Memory B cell (primary cell): Measurements from ENCODE around the gene TRIM62.

ENCODE experiments used
- ATAC-seq: fragments of 150-1000 bp; cut with Tn5 transposase; 2 replicates; pipeline ENCODE4 v1.10.0; 2021; ENCODE audit warnings: low read depth, mild to moderate bottlenecking, moderate library complexity
- DNase-seq, 2 donors: peaks; one replicate each; pipeline ENCODE4 v3.0.0; 2022; ENCODE audit warnings: low spot score in 2 of 2
- H3K27ac Mint-ChIP-seq: one replicate; pipeline ENCODE4 v1.8.0; 2022; ENCODE audit warnings: mild to moderate bottlenecking, moderate library complexity, mixed read lengths
- H3K27me3 Mint-ChIP-seq: one replicate; pipeline ENCODE4 v1.8.0; 2022; ENCODE audit warnings: mixed read lengths
- H3K36me3 Mint-ChIP-seq: one replicate; pipeline ENCODE4 v1.8.0; 2022; ENCODE audit warnings: mild to moderate bottlenecking, mixed read lengths
- H3K4me1 Mint-ChIP-seq: one replicate; pipeline ENCODE4 v1.8.0; 2022; ENCODE audit warnings: mixed read lengths
- H3K4me3 Mint-ChIP-seq: one replicate; pipeline ENCODE4 v1.8.0; 2022; ENCODE audit warnings: mild to moderate bottlenecking, moderate library complexity, mixed read lengths
- H3K9me3 Mint-ChIP-seq: one replicate; pipeline ENCODE4 v1.8.0; 2022; ENCODE audit warnings: mixed read lengths

TRIM62 gene

DNA sequence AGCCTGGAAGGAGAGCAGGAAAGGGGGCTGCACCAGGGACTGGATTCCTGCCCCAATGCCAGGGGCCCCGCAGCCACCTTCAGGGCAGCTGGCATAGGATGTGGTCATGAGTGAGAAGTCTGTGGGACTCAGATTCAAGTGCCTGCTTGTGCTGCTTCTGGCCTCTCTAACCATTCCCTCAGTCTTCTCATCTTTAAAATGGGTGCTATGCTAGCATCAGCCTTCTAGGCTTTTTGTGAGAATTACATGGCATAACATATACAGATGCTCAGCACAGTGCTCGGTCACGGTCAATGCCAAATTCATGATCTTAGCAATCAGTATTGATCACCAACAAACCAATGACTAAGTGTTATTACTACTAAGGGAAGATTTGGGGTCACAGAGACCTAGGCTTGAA, 23.5 kb downstream of the TRIM62 start:
- Mint-ChIP-seq H3K4me1 (peaks cover 2% of the 10 kb centered on the region), H3K27me3 (no peaks in the 10 kb centered on the region), H3K9me3 (no peaks in the 10 kb centered on the region), H3K27ac (no peak overlapping the region), H3K36me3 (peaks cover 26% of the 10 kb centered on the region), H3K4me3 (no peak overlapping the region)
- DNase-seq: no peak
- ATAC-seq: no peak

DNA sequence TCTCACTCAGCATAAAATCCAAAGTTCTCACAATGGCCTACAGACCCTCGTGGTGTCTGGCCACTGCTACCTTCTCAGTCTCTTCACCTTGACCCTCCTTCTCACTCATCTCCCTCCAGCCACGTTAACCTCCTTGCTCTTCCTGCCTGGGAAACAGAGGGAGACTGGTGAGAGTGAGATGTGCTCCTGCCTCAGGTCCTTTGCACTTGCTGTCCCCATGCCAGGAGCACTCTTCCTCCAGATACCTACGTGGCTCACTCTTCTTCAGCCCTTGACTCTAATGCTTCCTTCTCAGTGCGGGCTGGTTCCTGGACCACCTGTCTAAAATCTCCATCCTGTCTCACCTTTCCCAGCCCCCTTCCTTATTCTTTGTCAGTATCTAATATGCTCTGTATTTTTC, 24.7 kb downstream of the TRIM62 start:
- Mint-ChIP-seq H3K27me3 (no peaks in the 10 kb centered on the region), H3K27ac (peak overlapping the region; percentile 8), H3K4me3 (no peak overlapping the region), H3K4me1 (peaks cover 5% of the 10 kb centered on the region), H3K9me3 (no peaks in the 10 kb centered on the region), H3K36me3 (peaks cover 24% of the 10 kb centered on the region)
- ATAC-seq (no peak), DNase-seq (no peak)

GRCh38 chr1:33155877-33156538, 25.8 kb downstream of the TRIM62 start:
- DNase-seq (no peak), ATAC-seq (no peak)
- H3K4me1 Mint-ChIP-seq: peaks cover 5% of the 10 kb centered on the region
- H3K27ac Mint-ChIP-seq: no peak overlapping the region
- H3K36me3 Mint-ChIP-seq: peaks cover 24% of the 10 kb centered on the region
- no peaks in the 10 kb centered on the region for H3K27me3 Mint-ChIP-seq
- no peaks in the 10 kb centered on the region for H3K9me3 Mint-ChIP-seq
- no peak overlapping the region for H3K4me3 Mint-ChIP-seq

DNA sequence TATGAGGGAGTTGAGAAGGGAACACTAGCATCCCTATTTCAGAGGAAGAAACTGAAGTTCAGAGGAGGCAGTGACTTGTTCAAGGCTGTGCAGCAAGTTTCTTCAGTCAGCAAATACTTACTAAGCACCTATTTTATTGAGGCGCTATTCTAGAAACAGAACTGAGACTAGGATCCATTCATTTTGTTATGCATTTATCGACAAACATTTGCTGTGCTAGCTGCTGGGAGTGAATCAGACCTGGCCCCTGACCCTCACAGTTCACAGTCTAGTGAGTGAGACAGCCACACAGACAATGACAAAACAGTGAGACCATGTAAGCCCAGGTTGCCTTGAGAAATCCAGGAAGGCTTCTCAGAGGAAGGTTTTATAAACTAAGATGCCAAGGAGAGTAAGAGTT, 28.2 kb downstream of the TRIM62 start:
- DNase-seq (no peak), ATAC-seq (no peak)
- Mint-ChIP-seq H3K27me3 (no peaks in the 10 kb centered on the region), H3K9me3 (no peaks in the 10 kb centered on the region), H3K4me3 (no peak overlapping the region), H3K4me1 (peaks cover 5% of the 10 kb centered on the region), H3K36me3 (peaks cover 24% of the 10 kb centered on the region), H3K27ac (no peak overlapping the region)

- Mint-ChIP-seq H3K4me3 (no peak overlapping the region), H3K4me1 (peaks cover 5% of the 10 kb centered on the region), H3K9me3 (no peaks in the 10 kb centered on the region), H3K36me3 (peaks cover 23% of the 10 kb centered on the region), H3K27me3 (no peaks in the 10 kb centered on the region), H3K27ac (peak overlapping the region; percentile 17)
- ATAC-seq: peak; percentile 32
- no peak for DNase-seq
Measured at GRCh38 chr1:33152685-33153432, 29.0 kb downstream of the TRIM62 start.

- DNase-seq (no peak), ATAC-seq (no peak)
- Mint-ChIP-seq H3K27ac (no peak overlapping the region), H3K9me3 (no peaks in the 10 kb centered on the region), H3K27me3 (no peaks in the 10 kb centered on the region), H3K4me1 (peaks cover 5% of the 10 kb centered on the region), H3K4me3 (no peak overlapping the region), H3K36me3 (peaks cover 13% of the 10 kb centered on the region)
Measured at GRCh38 chr1:33151116-33151515, 30.7 kb downstream of the TRIM62 start.

- H3K27me3 Mint-ChIP-seq: no peaks in the 10 kb centered on the region
- peaks cover 9% of the 10 kb centered on the region for H3K36me3 Mint-ChIP-seq
- no peaks in the 10 kb centered on the region for H3K9me3 Mint-ChIP-seq
- H3K4me3 Mint-ChIP-seq: no peak overlapping the region
- H3K27ac Mint-ChIP-seq: no peak overlapping the region
- peaks cover 5% of the 10 kb centered on the region for H3K4me1 Mint-ChIP-seq
- DNase-seq (no peak), ATAC-seq (no peak)
Measured at GRCh38 chr1:33150522-33150921, 31.3 kb downstream of the TRIM62 start.

DNA sequence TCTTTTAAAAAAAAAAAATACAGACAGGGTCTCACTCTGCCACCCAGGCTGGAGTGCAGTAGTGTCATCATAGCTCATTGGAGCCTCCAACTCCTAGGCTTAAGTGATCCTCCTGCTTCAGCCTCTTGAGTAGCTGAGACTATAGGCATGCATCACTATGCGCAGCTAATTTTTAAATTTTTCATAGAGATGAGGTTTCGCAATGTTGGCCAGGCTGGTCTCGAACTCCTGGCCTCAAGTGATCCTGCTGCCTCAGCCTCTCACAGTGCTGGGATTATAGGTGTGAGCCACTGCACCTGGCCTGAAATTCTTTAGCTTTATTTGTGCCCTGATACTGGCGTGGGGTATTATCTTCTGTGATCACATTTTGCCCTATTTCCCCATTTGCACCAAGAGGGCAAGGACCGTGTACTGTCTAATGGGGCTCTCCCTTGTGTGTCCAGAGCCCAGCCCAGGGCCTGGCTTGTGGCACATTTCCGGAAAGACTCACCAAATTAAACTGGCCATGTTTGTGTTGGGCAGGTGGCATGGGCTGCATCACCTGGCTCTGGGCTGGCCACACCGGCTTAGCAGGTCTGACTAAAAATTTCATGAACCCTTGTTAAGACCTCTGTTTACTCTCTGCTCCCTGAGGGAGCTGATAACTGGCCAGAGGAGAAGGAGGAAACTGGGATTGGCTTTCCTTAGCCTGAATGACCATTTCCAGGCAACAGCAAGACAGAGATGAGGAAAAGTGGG, 32.2 kb downstream of the TRIM62 start:
- no peaks in the 10 kb centered on the region for H3K9me3 Mint-ChIP-seq
- H3K36me3 Mint-ChIP-seq: peaks cover 6% of the 10 kb centered on the region
- H3K4me3 Mint-ChIP-seq: no peak overlapping the region
- ATAC-seq (no peak), DNase-seq (no peak)
- H3K4me1 Mint-ChIP-seq: peaks cover 5% of the 10 kb centered on the region
- H3K27me3 Mint-ChIP-seq: no peaks in the 10 kb centered on the region
- no peak overlapping the region for H3K27ac Mint-ChIP-seq

DNA sequence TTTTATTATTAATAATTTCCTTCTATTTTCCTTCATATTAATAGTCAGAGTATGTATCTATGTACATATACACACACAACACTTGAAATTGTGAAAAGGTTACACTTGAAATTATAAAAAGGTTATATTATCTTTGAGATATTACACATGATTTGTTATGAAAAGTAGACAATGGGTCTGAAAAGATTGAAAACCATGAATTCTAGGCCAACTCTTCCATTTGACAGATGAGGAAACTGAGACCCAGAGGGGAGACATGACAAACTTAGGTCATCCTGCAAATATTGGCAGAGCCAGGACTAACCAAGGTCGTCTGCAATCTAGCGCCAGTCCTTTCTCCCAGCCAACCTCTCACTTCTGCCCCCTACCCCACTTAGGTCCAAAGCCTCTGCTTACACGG, 33.2 kb downstream of the TRIM62 start:
- DNase-seq: no peak
- H3K4me3 Mint-ChIP-seq: no peak overlapping the region
- H3K36me3 Mint-ChIP-seq: peaks cover 4% of the 10 kb centered on the region
- H3K27me3 Mint-ChIP-seq: no peaks in the 10 kb centered on the region
- H3K9me3 Mint-ChIP-seq: no peaks in the 10 kb centered on the region
- H3K4me1 Mint-ChIP-seq: peaks cover 3% of the 10 kb centered on the region
- no peak overlapping the region for H3K27ac Mint-ChIP-seq
- ATAC-seq: no peak

DNA sequence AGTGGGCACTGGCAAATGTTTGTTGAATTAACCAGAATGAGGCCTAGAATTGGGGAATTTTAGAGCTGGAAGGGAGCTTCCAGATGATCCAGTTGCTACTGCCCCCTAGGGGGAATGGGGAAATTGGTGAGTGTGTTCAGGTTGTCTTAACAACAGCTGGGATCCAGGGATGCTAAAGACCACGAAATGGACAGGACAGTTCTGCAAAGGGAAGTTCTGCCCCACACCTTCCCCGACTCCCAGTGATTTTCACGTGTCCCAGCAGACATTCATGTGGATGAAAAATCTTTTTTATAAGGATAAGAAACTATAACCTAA, 33.9 kb downstream of the TRIM62 start:
- Mint-ChIP-seq H3K4me3 (no peak overlapping the region), H3K4me1 (peaks cover 3% of the 10 kb centered on the region), H3K27me3 (no peaks in the 10 kb centered on the region), H3K27ac (peak overlapping the region; percentile 38), H3K9me3 (no peaks in the 10 kb centered on the region), H3K36me3 (peaks cover 4% of the 10 kb centered on the region)
- ATAC-seq (no peak), DNase-seq (no peak)

DNA sequence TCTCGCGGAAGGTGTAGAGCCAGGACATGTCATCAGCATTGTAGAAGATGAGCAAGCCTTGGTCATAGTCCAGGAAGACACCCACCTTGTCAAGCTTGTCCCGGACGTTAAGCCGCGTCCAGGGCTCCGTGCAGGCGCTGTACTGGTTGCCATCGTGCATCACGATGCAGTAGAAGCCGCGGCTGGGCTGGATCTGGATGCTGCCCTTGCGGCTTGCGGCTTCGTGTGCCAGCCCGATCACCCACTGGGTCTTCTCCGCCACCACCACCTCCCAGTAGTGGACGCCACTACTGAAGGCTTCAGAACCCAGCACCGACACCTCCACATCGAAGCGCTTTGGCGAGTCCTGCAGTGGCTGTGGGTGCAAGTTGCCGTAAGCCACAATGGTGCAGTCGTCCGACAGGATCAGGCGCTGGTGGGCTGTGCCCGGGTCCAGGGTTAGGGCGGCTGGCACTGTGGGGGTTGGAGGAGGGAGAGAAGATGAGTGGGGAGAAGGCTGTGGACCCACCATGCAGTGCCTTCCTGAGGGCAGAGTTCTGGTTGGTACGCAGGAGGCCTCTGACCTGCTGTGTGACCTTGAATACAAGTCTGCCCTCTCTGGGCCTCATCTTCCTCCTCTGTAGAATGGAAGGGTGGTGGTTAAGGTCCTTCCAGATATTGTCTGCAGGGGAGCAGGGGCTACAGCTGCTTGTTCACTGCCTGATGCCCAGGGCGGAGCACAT, 34.4 kb downstream of the TRIM62 start:
- no peaks in the 10 kb centered on the region for H3K9me3 Mint-ChIP-seq
- H3K36me3 Mint-ChIP-seq: peaks cover 4% of the 10 kb centered on the region
- no peak for ATAC-seq
- peak overlapping the region; percentile 38 for H3K27ac Mint-ChIP-seq
- H3K4me1 Mint-ChIP-seq: no peaks in the 10 kb centered on the region
- no peak overlapping the region for H3K4me3 Mint-ChIP-seq
- no peaks in the 10 kb centered on the region for H3K27me3 Mint-ChIP-seq
- no peak for DNase-seq

DNA sequence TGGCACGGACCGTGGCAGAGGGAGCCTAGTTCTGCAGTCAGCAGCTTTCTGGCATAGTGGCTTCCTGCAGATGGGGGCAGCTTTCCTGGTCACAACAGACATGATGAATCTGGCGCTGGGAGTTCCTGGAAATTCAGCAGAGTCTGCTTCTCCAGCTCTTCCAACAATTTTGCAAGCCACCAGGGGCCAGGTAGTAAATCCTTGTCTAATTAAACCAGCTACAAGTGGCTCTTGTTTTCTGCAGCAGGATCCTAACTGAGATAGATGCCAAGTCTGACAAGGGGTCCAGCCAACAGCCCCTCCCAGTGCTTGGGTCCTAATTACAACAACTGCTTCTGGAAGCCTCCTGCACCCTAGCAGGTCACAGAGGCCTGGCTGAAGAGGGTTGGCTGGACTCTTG, 35.8 kb downstream of the TRIM62 start:
- H3K9me3 Mint-ChIP-seq: no peaks in the 10 kb centered on the region
- peaks cover 4% of the 10 kb centered on the region for H3K36me3 Mint-ChIP-seq
- H3K4me1 Mint-ChIP-seq: no peaks in the 10 kb centered on the region
- H3K27ac Mint-ChIP-seq: no peak overlapping the region
- no peaks in the 10 kb centered on the region for H3K27me3 Mint-ChIP-seq
- no peak for ATAC-seq
- H3K4me3 Mint-ChIP-seq: no peak overlapping the region
- no peak for DNase-seq

DNA sequence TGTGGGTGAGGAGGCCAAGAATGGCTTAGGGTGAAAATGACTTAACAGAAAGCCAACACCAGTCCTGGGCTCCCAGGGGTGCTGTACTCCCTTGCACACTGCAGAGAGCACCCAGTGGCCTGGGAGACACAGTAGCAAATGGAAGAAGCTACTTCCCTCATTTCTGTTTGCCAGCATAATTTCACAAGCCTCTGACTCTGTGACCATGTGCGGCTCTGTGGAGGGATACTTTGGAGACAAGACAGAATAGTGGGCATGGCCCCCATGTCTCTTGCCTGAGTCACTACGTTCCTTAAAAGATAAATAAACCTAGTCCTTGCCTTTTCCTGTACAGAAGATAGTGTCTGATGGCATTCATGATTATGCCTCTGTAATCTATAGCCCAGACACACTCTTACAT, 38.1 kb downstream of the TRIM62 start:
- ATAC-seq (no peak), DNase-seq (no peak)
- H3K36me3 Mint-ChIP-seq: peaks cover 4% of the 10 kb centered on the region
- H3K4me3 Mint-ChIP-seq: no peak overlapping the region
- H3K27me3 Mint-ChIP-seq: no peaks in the 10 kb centered on the region
- no peaks in the 10 kb centered on the region for H3K4me1 Mint-ChIP-seq
- no peaks in the 10 kb centered on the region for H3K9me3 Mint-ChIP-seq
- H3K27ac Mint-ChIP-seq: no peak overlapping the region

GRCh38 chr1:33143176-33143575, 38.7 kb downstream of the TRIM62 start:
- H3K27me3 Mint-ChIP-seq: no peaks in the 10 kb centered on the region
- no peak overlapping the region for H3K4me3 Mint-ChIP-seq
- H3K27ac Mint-ChIP-seq: no peak overlapping the region

More at GRCh38 chr1:33143176-33143575, 38.7 kb downstream of the TRIM62 start:
- DNase-seq (no peak), ATAC-seq (no peak)
- Mint-ChIP-seq H3K4me1 (no peaks in the 10 kb centered on the region), H3K36me3 (peaks cover 4% of the 10 kb centered on the region), H3K9me3 (no peaks in the 10 kb centered on the region)
